ENCODE results near the gene DTNB. TPM values are rescaled to one million over a fixed set of nuclear protein-coding genes. Genes with fewer than 3 reads are reported as not detected.

Gene DTNB
- total and polyA plus RNA-seq, 7 donors: 2.4 to 7.8 (median 4.8) TPM

DNA sequence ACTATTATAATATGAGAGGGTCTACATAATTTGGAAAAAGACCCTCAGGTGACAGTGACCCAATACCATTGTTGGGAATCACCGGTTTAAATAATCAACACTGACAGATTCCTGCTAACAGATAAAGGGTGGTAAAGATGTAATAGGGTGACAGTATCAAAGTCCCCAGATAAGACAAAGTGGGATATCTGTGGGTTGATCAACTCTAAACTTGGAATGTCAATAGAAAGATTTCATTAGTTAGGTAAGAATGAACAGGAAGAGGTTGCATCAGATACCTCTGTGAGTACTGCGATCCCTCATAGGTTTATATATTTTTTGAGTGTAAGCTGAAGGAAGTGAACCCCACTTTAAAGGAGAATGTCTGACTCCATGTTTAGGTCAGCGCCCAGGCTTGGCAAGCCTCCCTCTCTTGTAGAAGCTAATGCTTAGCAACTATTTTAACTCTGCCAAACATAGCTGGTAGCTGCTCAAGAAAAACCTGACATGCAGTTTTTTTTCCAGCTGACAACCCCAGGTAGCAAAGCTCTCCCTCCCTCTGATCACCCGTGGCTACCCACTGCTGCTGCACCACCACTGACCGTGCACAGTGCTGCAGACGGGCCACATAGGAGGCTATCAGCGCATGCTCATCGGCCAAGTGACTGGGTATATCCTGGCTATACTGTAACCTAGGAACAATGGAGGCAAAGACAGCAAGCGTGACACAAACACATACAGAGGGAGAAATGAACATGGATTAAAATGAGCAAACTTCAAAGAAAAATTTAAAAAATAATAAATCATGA is 218.4 kb downstream of the DTNB start:
- 92 to 97% methylated on average over 9 of the region's 9 CpGs for WGBS, 2 donors
- H3K36me3 ChIP-seq: no peaks in the 10 kb centered on the region
- TF ChIP-seq EP300 (IDR thresholded peaks at IDR 0.05) (no peak), POLR2AphosphoS5 (IDR thresholded peaks at IDR 0.05) (no peak), POLR2A (IDR thresholded peaks at IDR 0.05) (no peak)
- TF ChIP-seq, protein P1, sequence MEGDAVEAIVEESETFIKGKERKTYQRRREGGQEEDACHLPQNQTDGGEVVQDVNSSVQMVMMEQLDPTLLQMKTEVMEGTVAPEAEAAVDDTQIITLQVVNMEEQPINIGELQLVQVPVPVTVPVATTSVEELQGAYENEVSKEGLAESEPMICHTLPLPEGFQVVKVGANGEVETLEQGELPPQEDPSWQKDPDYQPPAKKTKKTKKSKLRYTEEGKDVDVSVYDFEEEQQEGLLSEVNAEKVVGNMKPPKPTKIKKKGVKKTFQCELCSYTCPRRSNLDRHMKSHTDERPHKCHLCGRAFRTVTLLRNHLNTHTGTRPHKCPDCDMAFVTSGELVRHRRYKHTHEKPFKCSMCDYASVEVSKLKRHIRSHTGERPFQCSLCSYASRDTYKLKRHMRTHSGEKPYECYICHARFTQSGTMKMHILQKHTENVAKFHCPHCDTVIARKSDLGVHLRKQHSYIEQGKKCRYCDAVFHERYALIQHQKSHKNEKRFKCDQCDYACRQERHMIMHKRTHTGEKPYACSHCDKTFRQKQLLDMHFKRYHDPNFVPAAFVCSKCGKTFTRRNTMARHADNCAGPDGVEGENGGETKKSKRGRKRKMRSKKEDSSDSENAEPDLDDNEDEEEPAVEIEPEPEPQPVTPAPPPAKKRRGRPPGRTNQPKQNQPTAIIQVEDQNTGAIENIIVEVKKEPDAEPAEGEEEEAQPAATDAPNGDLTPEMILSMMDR (IDR thresholded peaks at IDR 0.05): no peak
- DNase-seq: no peak
- H3K27ac ChIP-seq: no peak overlapping the region
- H3K27me3 ChIP-seq: no peaks in the 10 kb centered on the region
- intact Hi-C loops (cut with DNase I): no loop called here
- no peak overlapping the region for H3K4me3 ChIP-seq
- H3K4me1 ChIP-seq: peaks cover 0 to 19% (median 11%) of the 10 kb centered on the region in 4 donors
- H3K9me3 ChIP-seq: no peaks in the 10 kb centered on the region

DNA sequence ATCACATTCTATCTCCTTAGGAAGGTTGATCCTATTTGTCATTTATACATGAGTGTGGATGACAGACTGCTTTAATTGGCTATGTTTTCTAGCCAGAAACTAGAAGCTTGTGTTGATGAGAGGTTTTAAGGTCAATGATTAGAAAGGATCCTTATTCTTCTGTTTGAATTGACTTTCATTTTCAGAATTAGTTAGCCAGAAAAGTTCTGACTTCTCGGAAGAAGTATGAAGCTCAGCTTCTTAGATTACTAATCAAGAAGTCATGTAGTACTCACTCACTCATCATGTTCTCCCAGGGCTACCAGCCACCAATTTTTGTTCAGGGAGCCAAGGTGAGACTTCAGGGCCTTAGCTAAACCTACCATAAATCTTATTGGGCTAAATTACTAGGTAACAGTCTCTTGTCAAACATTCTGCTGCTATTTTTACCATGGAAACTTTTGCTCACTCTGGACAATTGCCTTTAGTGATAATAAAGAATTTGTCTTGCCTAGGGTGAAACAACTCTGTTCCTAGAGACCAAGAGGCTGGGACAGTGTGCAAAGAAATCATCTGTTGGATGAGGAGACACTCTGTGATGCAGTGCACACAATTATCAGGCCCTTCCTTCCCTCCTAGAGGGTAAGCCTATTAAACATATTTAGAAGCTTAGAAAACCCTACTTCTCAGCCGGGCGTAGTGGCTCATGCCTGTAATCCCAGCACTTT is 220.0 kb downstream of the DTNB start:
- 82 to 85% methylated on average over 3 of the region's 3 CpGs for WGBS, 2 donors
- DNase-seq: no peak
- TF ChIP-seq, protein P1 (IDR thresholded peaks at IDR 0.05): no peak
- TF ChIP-seq POLR2A (IDR thresholded peaks at IDR 0.05) (no peak), EP300 (IDR thresholded peaks at IDR 0.05) (no peak), POLR2AphosphoS5 (IDR thresholded peaks at IDR 0.05) (no peak)
- Histone ChIP-seq H3K36me3 (no peaks in the 10 kb centered on the region), H3K4me3 (no peak overlapping the region), H3K27me3 (no peaks in the 10 kb centered on the region), H3K9me3 (no peaks in the 10 kb centered on the region), H3K27ac (peak overlapping the region in 3 of 4 donors; percentile 13 to 30 (median 26)), H3K4me1 (peaks cover 0 to 19% (median 11%) of the 10 kb centered on the region in 4 donors)
- intact Hi-C loops (cut with DNase I): no loop called here

DNA sequence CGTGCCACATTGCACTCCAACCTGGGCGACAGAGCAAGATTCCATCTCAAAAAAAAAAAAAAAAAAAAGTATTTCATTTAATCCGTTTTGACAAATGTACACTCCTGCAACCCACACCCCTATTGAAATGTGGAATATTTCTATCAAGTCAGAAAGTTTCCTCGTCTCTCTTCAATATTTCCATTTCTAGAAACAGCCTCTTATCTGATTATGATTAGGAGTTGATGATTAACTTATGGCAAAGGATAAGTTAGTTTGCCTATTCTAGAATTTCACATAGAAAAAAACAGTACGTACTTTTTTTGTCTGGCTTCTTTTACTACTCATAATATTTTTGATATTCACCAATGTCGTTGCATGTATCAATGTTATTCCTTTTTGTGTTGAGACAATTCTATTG is 224.6 kb downstream of the DTNB start:
- WGBS, 2 donors: 42 to 81% methylated on average over 6 of the region's 6 CpGs
- H3K9me3 ChIP-seq: no peaks in the 10 kb centered on the region
- TF ChIP-seq, protein P1 (IDR thresholded peaks at IDR 0.05): no peak
- TF ChIP-seq POLR2AphosphoS5 (IDR thresholded peaks at IDR 0.05) (no peak), EP300 (IDR thresholded peaks at IDR 0.05) (no peak), POLR2A (IDR thresholded peaks at IDR 0.05) (no peak)
- intact Hi-C loops (cut with DNase I): no loop called here
- no peak for DNase-seq
- no peak overlapping the region for H3K4me3 ChIP-seq
- H3K36me3 ChIP-seq: no peaks in the 10 kb centered on the region
- no peaks in the 10 kb centered on the region for H3K27me3 ChIP-seq
- H3K4me1 ChIP-seq: peaks cover 0 to 12% (median 7%) of the 10 kb centered on the region in 4 donors
- no peak overlapping the region for H3K27ac ChIP-seq

DNA sequence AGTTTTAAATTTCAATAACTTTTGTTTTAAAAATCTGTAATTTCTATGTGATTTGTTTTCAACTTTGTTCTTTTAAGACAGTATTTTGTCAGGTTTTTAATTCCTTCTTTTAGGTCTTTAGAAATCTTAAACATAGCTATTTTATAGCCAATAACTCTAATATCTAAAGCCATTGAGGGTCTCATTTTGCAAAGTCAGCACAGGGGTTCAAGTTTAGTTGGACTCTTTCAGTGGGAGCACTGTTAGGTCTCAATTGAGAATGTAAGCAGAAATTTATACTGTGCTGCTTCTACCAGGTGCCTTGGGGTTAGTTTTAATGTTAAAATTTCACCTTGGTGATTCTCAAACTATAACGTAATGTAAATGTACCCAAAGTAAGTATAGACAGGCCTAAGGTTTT is 226.4 kb downstream of the DTNB start:
- H3K27ac ChIP-seq: no peak overlapping the region
- intact Hi-C loops (cut with DNase I): no loop called here
- H3K36me3 ChIP-seq: no peaks in the 10 kb centered on the region
- DNase-seq: no peak
- H3K4me1 ChIP-seq: peaks cover 0 to 2% (median 0%) of the 10 kb centered on the region in 4 donors
- TF ChIP-seq POLR2AphosphoS5 (IDR thresholded peaks at IDR 0.05) (no peak), EP300 (IDR thresholded peaks at IDR 0.05) (no peak), POLR2A (IDR thresholded peaks at IDR 0.05) (no peak)
- TF ChIP-seq, protein P1 (IDR thresholded peaks at IDR 0.05): no peak
- 93 to 96% methylated on average over 1 of the region's 1 CpG for WGBS, 2 donors
- no peak overlapping the region for H3K4me3 ChIP-seq
- H3K27me3 ChIP-seq: no peaks in the 10 kb centered on the region
- H3K9me3 ChIP-seq: no peaks in the 10 kb centered on the region
